Muscle of arm (tissue), 14 donors: ENCODE measurements around the gene S1PR3. TPM values are rescaled to one million over a fixed set of nuclear protein-coding genes. Genes with fewer than 3 reads are reported as not detected.
"Not testable (repeated sequence)": the region's sequence is repeated elsewhere in the genome, so short reads cannot be mapped to it uniquely, and the experiment has no call there.

Experiments
- DNase-seq: peaks from one replicate; pipeline ENCODE4 v3.0.0-alpha.2; 2013
- long read RNA-seq, 11 donors: transcript quantifications; one replicate each; lab custom pipeline, GENCODE V29; 2026
- polyA plus RNA-seq, 12 donors: library from polyadenylated mRNA; unstranded; fragments of 120-200 nt; gene quantifications; one replicate each; pipeline ENCODE4 v1.2.1, GENCODE V29; 2013; ENCODE audit not compliant: insufficient read length in 12 of 12

Gene S1PR3
- polyA plus RNA-seq = 10 to 100 TPM in 11 of 12 donors, not detected in 1; 18.7 to 39.6 (median 29.1) TPM
- long read RNA-seq, donor 1, full-length matches to known transcripts = 14 of 14 reads
- long read RNA-seq, donor 1, partial matches to known transcripts = 0 of 14 reads
- long read RNA-seq, donor 1, other reads (novel, unspliced or antisense) = 0 of 14 reads
- long read RNA-seq, donor 2, full-length matches to known transcripts = 21 of 21 reads
- long read RNA-seq, donor 2, partial matches to known transcripts = 0 of 21 reads
- long read RNA-seq, donor 2, other reads (novel, unspliced or antisense) = 0 of 21 reads
- long read RNA-seq, donor 3, full-length matches to known transcripts = 12 of 12 reads
- long read RNA-seq, donor 3, partial matches to known transcripts = 0 of 12 reads
- long read RNA-seq, donor 3, other reads (novel, unspliced or antisense) = 0 of 12 reads
- long read RNA-seq, donor 4, full-length matches to known transcripts = 6 of 6 reads
- long read RNA-seq, donor 4, partial matches to known transcripts = 0 of 6 reads
- long read RNA-seq, donor 4, other reads (novel, unspliced or antisense) = 0 of 6 reads
- long read RNA-seq, donor 5 = 0 reads
- long read RNA-seq, donor 6, full-length matches to known transcripts = 14 of 14 reads
- long read RNA-seq, donor 6, partial matches to known transcripts = 0 of 14 reads
- long read RNA-seq, donor 6, other reads (novel, unspliced or antisense) = 0 of 14 reads
- long read RNA-seq, donor 7, full-length matches to known transcripts = 8 of 8 reads
- long read RNA-seq, donor 7, partial matches to known transcripts = 0 of 8 reads
- long read RNA-seq, donor 7, other reads (novel, unspliced or antisense) = 0 of 8 reads
- long read RNA-seq, donor 8, full-length matches to known transcripts = 25 of 25 reads
- long read RNA-seq, donor 8, partial matches to known transcripts = 0 of 25 reads
- long read RNA-seq, donor 8, other reads (novel, unspliced or antisense) = 0 of 25 reads
- long read RNA-seq, donor 9, full-length matches to known transcripts = 17 of 17 reads
- long read RNA-seq, donor 9, partial matches to known transcripts = 0 of 17 reads
- long read RNA-seq, donor 9, other reads (novel, unspliced or antisense) = 0 of 17 reads
- long read RNA-seq, donor 10, full-length matches to known transcripts = 12 of 12 reads
- long read RNA-seq, donor 10, partial matches to known transcripts = 0 of 12 reads
- long read RNA-seq, donor 10, other reads (novel, unspliced or antisense) = 0 of 12 reads
- long read RNA-seq, donor 11, full-length matches to known transcripts = 25 of 25 reads
- long read RNA-seq, donor 11, partial matches to known transcripts = 0 of 25 reads
- long read RNA-seq, donor 11, other reads (novel, unspliced or antisense) = 0 of 25 reads

GRCh38 chr9:88991066-88992034 is at the start of gene S1PR3:
Gene S1PR3 (plus strand): TSS chr9:88991468. CDS start chr9:89001201, 9,733 bp downstream.
- DNase-seq = peak; percentile 85

- not testable (repeated sequence) for DNase-seq
Measured at GRCh38 chr9:88941586-88941985, 49.7 kb upstream of the S1PR3 start.

DNA sequence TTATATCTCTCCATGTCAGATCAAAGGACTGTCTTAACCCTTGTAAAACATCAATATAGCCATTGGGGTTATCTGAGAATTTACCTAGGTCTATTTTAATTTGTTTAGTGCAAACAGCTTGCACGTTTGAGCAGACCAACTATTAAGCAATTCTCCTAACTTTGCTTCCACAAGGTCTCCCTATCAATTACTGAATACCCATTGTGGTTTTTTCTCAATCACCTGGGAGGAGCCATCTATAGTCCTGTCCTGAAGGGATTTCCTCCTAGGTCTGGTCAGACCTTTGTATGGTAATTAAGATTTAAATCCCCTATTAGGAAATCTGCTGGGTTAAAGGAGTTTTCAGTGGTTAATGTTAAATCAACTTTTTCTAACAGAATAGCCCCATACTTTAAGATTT is 48.9 kb upstream of the S1PR3 start:
- no peak for DNase-seq

DNA sequence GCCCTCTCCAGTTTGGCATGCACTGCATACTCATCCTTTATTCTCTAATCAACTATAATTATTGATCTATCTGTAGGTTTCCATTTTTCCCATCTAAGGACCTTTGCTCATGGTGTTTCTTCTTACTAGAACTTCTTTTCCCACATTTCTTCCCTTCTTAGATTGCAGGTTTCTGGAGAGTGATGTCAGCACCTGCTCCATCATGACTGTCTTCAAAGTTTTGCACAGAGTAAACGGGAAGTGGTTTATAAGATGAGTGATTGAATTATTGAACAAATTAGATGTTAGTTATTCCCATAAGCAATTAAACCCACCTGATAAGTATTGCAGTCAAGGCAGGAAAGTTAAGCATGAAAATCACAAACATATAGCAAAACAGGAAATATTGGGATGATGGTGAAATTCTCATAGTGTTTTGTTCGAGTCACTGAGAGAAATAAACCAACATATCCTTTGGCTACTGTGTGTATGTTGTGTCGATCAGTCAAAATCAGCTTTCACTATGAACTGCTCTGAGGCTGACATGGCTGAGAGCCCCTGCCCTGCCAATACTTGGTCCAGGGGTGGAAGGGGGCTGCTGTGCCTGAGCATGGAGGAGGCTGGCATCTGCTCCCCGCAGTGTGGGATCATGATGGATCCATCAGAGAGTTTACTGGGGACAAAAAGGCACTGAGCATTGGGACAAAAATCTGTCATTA is 45.5 kb upstream of the S1PR3 start:
- DNase-seq = no peak

GRCh38 chr9:88947581-88948573 is 43.4 kb upstream of the S1PR3 start:
- no peak for DNase-seq

DNA sequence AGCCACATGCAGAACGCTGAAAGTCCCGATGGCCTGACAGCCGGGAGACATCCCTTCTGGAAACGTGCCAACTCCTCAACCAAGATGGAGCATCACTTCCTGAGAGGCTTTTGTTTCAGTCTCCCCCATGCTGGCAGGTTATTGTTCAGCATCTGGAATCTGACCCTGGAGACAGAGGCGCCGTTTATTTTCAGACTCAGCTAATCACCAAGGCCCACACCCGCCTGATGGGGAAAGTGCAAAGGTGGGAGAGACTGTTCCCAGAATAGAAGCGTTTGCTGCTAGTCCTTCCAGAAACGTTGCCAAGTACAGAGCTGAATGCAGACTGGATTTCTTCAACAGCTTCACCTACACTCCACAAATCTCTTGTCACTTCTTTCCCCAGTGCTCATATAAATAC is 41.8 kb upstream of the S1PR3 start:
- DNase-seq = peak; percentile 48

DNA sequence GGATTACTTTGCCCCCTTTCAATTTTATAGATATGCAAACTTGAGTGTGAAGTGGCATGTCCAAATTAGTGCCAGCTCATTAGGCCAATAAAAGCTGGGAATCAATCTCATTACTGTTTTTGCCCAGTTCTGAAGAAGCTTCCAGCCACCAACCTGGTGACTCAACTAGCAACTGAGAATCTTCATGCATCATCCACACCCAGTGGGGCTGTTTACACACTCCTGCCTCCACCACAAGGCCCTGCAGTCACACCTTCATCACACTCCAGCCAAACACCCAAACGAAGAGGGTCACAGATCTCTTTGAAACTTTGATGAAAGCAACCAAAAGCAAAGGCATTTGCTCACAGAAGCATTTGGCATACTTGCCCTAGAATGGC is 41.3 kb upstream of the S1PR3 start:
- DNase-seq = no peak

GRCh38 chr9:88950341-88951154 is 40.7 kb upstream of the S1PR3 start:
- peak; percentile 37 for DNase-seq

DNA sequence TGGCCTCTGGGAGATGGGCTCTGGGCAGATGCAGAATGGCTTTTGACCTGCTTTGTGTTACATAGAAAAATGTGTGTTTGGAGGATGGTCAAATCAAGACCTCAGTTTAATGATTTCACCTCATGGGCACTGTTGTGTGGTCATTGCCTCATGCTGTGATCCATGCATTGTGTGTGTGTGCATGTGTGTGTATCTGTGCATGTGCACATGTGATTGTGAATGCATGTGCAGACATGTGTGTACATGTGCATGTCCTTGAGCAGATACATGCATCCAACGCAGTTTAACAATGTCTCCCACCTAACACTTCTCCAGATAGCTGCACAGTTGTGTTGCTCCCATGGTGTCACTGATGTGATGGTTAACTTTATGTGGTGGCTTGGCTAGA is 40.1 kb upstream of the S1PR3 start:
- DNase-seq = no peak

DNA sequence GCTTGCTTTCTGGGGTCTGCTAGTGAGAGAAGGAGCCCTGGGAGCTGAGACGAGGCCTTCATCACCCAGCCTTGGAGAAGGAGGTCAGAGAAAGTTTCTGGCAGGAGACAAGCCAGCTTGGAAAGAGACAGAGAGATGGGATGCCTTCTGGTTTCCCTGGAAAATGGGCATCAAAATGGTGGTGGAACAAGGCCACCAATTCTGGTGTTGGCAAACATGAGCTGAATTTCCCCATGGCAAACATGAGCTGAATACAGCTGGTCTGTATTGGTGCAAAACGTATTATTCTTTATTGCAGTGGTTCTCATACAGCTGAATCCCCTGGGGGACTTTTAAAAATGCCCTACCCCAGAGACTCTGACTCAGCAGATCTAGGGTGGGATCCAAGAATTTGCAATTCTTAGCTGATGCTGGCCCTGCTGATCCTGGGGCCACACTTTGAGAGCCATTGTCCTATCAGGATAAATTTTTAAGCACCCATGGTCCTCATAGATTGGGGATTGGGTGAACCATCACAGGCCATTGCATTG is 39.1 kb upstream of the S1PR3 start:
- DNase-seq = no peak

GRCh38 chr9:88952976-88953375 is 38.3 kb upstream of the S1PR3 start:
- no peak for DNase-seq

- no peak for DNase-seq
Measured at GRCh38 chr9:88953381-88954029, 37.8 kb upstream of the S1PR3 start.

GRCh38 chr9:88954066-88954465 is 37.2 kb upstream of the S1PR3 start:
- DNase-seq = no peak

GRCh38 chr9:88957526-88957925 is 33.7 kb upstream of the S1PR3 start:
- no peak for DNase-seq

- no peak for DNase-seq
Measured at GRCh38 chr9:88959727-88960469, 31.4 kb upstream of the S1PR3 start.

DNA sequence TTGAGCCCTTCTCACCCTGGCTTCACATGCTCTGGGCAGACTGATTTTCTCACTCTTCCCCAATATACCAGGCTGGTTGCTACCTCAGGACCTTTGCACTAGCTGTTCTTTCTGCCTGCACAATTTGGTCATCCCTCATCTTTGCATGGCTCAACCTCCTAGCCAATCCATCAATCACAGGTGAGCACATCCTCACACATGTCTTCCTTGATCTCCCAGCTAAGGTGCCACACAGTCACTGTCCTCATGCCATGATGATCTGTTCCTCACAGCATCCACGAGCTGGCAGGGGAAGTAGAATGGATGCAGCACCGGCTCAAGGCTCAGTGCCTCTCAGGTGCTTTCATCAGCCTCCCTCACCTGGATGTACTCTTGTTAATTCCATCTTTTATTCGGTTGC is 30.6 kb upstream of the S1PR3 start:
- no peak for DNase-seq
